ENCODE results near the gene PRR12. TPM values are rescaled to one million over a fixed set of nuclear protein-coding genes. Genes with fewer than 3 reads are reported as not detected.
A peak's percentile ranks its signal among the peaks of the same experiment; 100 is the strongest.

Gene PRR12
- total and polyA plus RNA-seq, 9 of the 15 experiments (the other 6 are each of a cell fraction or from before 2014, with no cell fraction given): 0.01 to 21.1 (median 0.98) TPM

- TF ChIP-seq CTCFL (IDR thresholded peaks at IDR 0.05; ENCODE audit: borderline replicate concordance, insufficient read depth, low read depth, low read length, poor library complexity, severe bottlenecking) (no peak), MGA (IDR thresholded peaks at IDR 0.05) (no peak), ZC3H11A (IDR thresholded peaks at IDR 0.05; ENCODE audit: low read depth, low read length) (no peak), ZNF274 (IDR thresholded peaks at IDR 0.05; ENCODE audit: borderline replicate concordance, low read depth, low read length) (no peak), POU5F1 (IDR thresholded peaks at IDR 0.05; ENCODE audit: borderline replicate concordance, low read depth, low read length, partially characterized antibody) (no peak), HLTF (IDR thresholded peaks at IDR 0.05) (peak; percentile 52; the same call in 1 of the 2 replicates), ZNF395 (CRISPR knock-in tag; IDR thresholded peaks at IDR 0.05) (no peak; the same call in 1 of the 2 replicates), WHSC1 (IDR thresholded peaks at IDR 0.05; ENCODE audit: low read length) (no peak), NKRF (IDR thresholded peaks at IDR 0.05; ENCODE audit: borderline replicate concordance) (peak; percentile 90)
Observed at GRCh38 chr19:49665351-49666119, 74.6 kb downstream of the PRR12 start, which contains the start of the genes BCL2L12 and IRF3 (continued).

All from K562 (cell line).